HG03520 (cell line): ENCODE data around the gene SELENOF.
A peak's percentile ranks its signal among the peaks of the same experiment; 100 is the strongest.
"Not testable (repeated sequence)": the region's sequence is repeated elsewhere in the genome, so short reads cannot be mapped to it uniquely, and the experiment has no call there.

ENCODE experiments used
- ATAC-seq: cut with Tn5 transposase; IDR thresholded peaks from one replicate; pipeline ENCODE4 v1.9.1; 2021; ENCODE audit warnings: mild to moderate bottlenecking, moderate library complexity; ENCODE audit not compliant: unreplicated experiment

The SELENOF gene

GRCh38 chr1:86922445-86922844, 8.5 kb upstream of the SELENOF start:
- ATAC-seq, result no peak

- ATAC-seq, result no peak
These were observed 2.8 kb upstream of the SELENOF start for GRCh38 chr1:86916752-86917151.

GRCh38 chr1:86915737-86916235, 1.9 kb upstream of the SELENOF start:
- ATAC-seq, result no peak

- peak; percentile 21 for ATAC-seq
These were observed 1.2 kb upstream of the SELENOF start for GRCh38 chr1:86914998-86915736.

- no peak for ATAC-seq
These were observed 673 bp upstream of the SELENOF start, which contains the start of gene HS2ST1 for GRCh38 chr1:86914601-86914997. Gene HS2ST1, plus strand, starts transcription at chr1:86914635.

GRCh38 chr1:86913399-86913895, 479 bp downstream of the SELENOF start:
- no peak for ATAC-seq

GRCh38 chr1:86912281-86912900, 1.5 kb downstream of the SELENOF start:
- ATAC-seq, result no peak

GRCh38 chr1:86906419-86906818, 7.5 kb downstream of the SELENOF start:
- ATAC-seq, result no peak

GRCh38 chr1:86905875-86906274, 8.1 kb downstream of the SELENOF start:
- ATAC-seq, result no peak

GRCh38 chr1:86899401-86899800, 14.5 kb downstream of the SELENOF start:
- ATAC-seq, result not testable (repeated sequence)

GRCh38 chr1:86888327-86888726, 25.6 kb downstream of the SELENOF start:
- no peak for ATAC-seq

GRCh38 chr1:86887479-86888162, 26.3 kb downstream of the SELENOF start:
- no peak for ATAC-seq

GRCh38 chr1:86875722-86876121, 38.2 kb downstream of the SELENOF start:
- ATAC-seq, result no peak

- no peak for ATAC-seq
These were observed 41.8 kb downstream of the SELENOF start for GRCh38 chr1:86872086-86872485.

- no peak for ATAC-seq
These were observed 42.9 kb downstream of the SELENOF start for GRCh38 chr1:86871001-86871400.

GRCh38 chr1:86868477-86868876, 45.4 kb downstream of the SELENOF start:
- ATAC-seq, result no peak

GRCh38 chr1:86867278-86867677, 46.6 kb downstream of the SELENOF start:
- not testable (repeated sequence) for ATAC-seq

GRCh38 chr1:86866665-86867064, 47.3 kb downstream of the SELENOF start:
- ATAC-seq, result no peak

GRCh38 chr1:86865973-86866637, 47.8 kb downstream of the SELENOF start:
- no peak for ATAC-seq

- ATAC-seq, result no peak
These were observed 51.0 kb downstream of the SELENOF start for GRCh38 chr1:86862920-86863319.

- ATAC-seq, result peak; percentile 56
These were observed 52.5 kb downstream of the SELENOF start for GRCh38 chr1:86861424-86861823.
